ENCODE measurements around the gene CDKAL1. TPM values are rescaled to one million over a fixed set of nuclear protein-coding genes. Genes with fewer than 3 reads are reported as not detected.

Gene CDKAL1
- total and polyA plus RNA-seq, 9 of the 15 experiments (the other 6 are each of a cell fraction or from before 2014, with no cell fraction given): 11.2 to 36.3 (median 20.1) TPM

DNA sequence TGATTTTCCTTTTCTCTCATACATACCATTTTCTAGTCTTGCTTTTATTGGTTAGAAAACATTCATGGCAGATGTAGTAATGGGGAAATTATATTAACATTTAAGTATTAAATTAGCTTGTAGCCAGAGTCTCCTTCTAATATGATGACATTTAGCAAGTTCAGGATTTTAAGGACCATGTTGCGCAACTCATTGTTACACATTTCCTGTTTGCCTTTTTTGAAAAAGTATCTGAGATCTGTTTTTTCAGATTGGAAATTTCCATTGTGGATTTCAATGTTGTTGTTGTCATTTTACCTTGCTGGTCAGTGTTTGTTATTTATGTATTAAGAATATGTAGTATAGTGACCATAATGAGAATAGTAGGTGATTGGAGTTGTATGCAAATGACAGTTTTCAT is 38.7 kb downstream of the CDKAL1 start (continued):
- TF ChIP-seq CEBPG (CRISPR knock-in tag; IDR thresholded peaks at IDR 0.05) (peak; percentile 89), CEBPG (tag; conservative IDR thresholded peaks at IDR 0.05 in 1 of 2, IDR thresholded peaks at IDR 0.05 in 1 of 2) (peak; percentile 98 to 100), GABPA (tag; conservative IDR thresholded peaks at IDR 0.05; ENCODE audit: low read depth) (peak; percentile 59), TRIM24 (IDR thresholded peaks at IDR 0.05) (peak; percentile 60 to 74), CHD2 (IDR thresholded peaks at IDR 0.05; ENCODE audit: low read depth, low read length) (no peak), ZBTB34 (CRISPR knock-in tag; IDR thresholded peaks at IDR 0.05) (no peak), ARID1B (IDR thresholded peaks at IDR 0.05) (peak; percentile 37), C11orf30 (IDR thresholded peaks at IDR 0.05; ENCODE audit: low read depth) (peak; percentile 13; the same call in 1 of the 2 replicates), RAD21 (CRISPR knock-in tag; conservative IDR thresholded peaks at IDR 0.05 in 1 of 2, IDR thresholded peaks at IDR 0.05 in 1 of 2) (0 out of 4 replicates have a peak, but pooled peaks of 1 of the 2 experiments have one; percentile 8), FOXK2 (conservative IDR thresholded peaks at IDR 0.05 in 1 of 2, IDR thresholded peaks at IDR 0.05 in 1 of 2; ENCODE audit: low read depth in 2 of 2) (0 out of 4 replicates have a peak, but pooled peaks of 1 of the 2 experiments have one; percentile 32), CEBPB (tag; IDR thresholded peaks at IDR 0.05) (peak; percentile 100)
- TF ChIP-seq, protein P1, sequence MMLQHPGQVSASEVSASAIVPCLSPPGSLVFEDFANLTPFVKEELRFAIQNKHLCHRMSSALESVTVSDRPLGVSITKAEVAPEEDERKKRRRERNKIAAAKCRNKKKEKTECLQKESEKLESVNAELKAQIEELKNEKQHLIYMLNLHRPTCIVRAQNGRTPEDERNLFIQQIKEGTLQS (IDR thresholded peaks at IDR 0.05): peak; percentile 71
- TF ChIP-seq, protein P1 (CRISPR knock-in tag; conservative IDR thresholded peaks at IDR 0.05): no peak

All from K562 (cell line).